DND-41 (cell line): ENCODE measurements around the gene COA1.
"Not testable (repeated sequence)": the region's sequence is repeated elsewhere in the genome, so short reads cannot be mapped to it uniquely, and the experiment has no call there.

ENCODE experiments used
- ATAC-seq: fragments of 200-7000 bp; cut with Tn5 transposase; 3 replicates; pipeline ENCODE4 v1.9.1; 2021; ENCODE audit warnings: low read depth; ENCODE audit not compliant: insufficient read depth
- DNase-seq: peaks from one replicate; pipeline ENCODE4 v3.0.0-alpha.2; 2020
- H2AFZ ChIP-seq: 2 replicates; pipeline ENCODE4 v1.6.0; 2012; ENCODE audit warnings: low read depth, low read length
- H3K27ac ChIP-seq: 2 replicates; pipeline ENCODE4 v1.5.1; 2012; ENCODE audit warnings: low read length, inconsistent platforms
- H3K27me3 ChIP-seq: fragments of 200-600 bp; sonication (generic); 2 replicates; pipeline ENCODE4 v1.6.0; 2012; ENCODE audit warnings: low read length, mild to moderate bottlenecking, inconsistent platforms; ENCODE audit not compliant: insufficient read depth, poor library complexity
- H3K36me3 ChIP-seq: 2 replicates; pipeline ENCODE4 v1.5.1; 2012; ENCODE audit warnings: low read length, inconsistent platforms; ENCODE audit not compliant: insufficient read depth
- H3K4me1 ChIP-seq: 2 replicates; pipeline ENCODE4 v1.5.1; 2012; ENCODE audit warnings: mild to moderate bottlenecking, low read length; ENCODE audit not compliant: insufficient read depth
- H3K4me2 ChIP-seq: 2 replicates; pipeline ENCODE4 v1.6.0; 2012; ENCODE audit warnings: mild to moderate bottlenecking, moderate library complexity, low read length, inconsistent platforms; ENCODE audit not compliant: insufficient read depth
- H3K4me3 ChIP-seq, 2 experiments: fragments of 200-600 bp in 1 of 2; shearing (Covaris generic) in 1 of 2; 2 replicates each; pipeline ENCODE4 v1.5.1; 2012 to 2016; ENCODE audit warnings: inconsistent platforms in 2 of 2, low read length in 2 of 2, mild to moderate bottlenecking in 2 of 2, low read depth in 1 of 2, moderate library complexity in 1 of 2
- H3K79me2 ChIP-seq: 2 replicates; pipeline ENCODE4 v1.6.0; 2012; ENCODE audit warnings: low read length, inconsistent platforms; ENCODE audit not compliant: insufficient read depth
- H3K9ac ChIP-seq: 2 replicates; pipeline ENCODE4 v1.6.0; 2012; ENCODE audit warnings: low read depth, mild to moderate bottlenecking, inconsistent platforms, low read length, moderate library complexity
- H3K9me3 ChIP-seq: 2 replicates; pipeline ENCODE4 v1.5.1; 2012; ENCODE audit warnings: low read length, moderate library complexity, mild to moderate bottlenecking, inconsistent platforms; ENCODE audit not compliant: insufficient read depth, severe bottlenecking
- H4K20me1 ChIP-seq: 2 replicates; pipeline ENCODE4 v1.6.0; 2012; ENCODE audit warnings: low read length; ENCODE audit not compliant: insufficient read depth
- EZH2 ChIP-seq: IDR thresholded peaks from 3 replicates; pipeline ENCODE4 v1.6.1; 2012; ENCODE audit warnings: borderline replicate concordance, low read depth, mild to moderate bottlenecking, moderate library complexity, low read length, inconsistent platforms; ENCODE audit not compliant: severe bottlenecking
- TF ChIP-seq, protein P1 (sequence below): IDR thresholded peaks from 2 replicates; pipeline ENCODE4 v1.5.1; 2012; ENCODE audit warnings: borderline replicate concordance, low read length, moderate library complexity, mild to moderate bottlenecking; ENCODE audit not compliant: poor library complexity, severe bottlenecking; ENCODE audit errors: extremely low read depth

COA1 gene

DNA sequence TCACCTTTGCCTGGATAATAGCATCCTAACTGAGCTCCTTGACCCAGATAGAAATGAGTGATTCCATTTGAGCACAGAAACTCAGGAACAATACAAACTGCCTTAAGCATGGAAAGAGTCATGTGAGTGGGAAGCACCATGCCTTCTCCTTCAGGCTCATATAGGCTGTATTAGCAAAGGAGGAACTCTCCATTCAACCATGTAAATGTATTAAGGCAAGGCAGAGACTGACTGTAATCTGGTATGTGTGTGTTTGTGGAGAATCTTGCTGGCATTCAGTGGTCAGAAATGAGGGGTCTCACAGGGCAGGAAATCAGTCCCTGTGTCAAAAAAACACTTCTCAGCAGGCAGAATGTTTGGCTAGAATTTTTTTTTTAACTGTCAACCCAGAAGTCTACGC, 40.2 kb downstream of the COA1 start:
- ATAC-seq, result no peak
- TF ChIP-seq, protein P1, sequence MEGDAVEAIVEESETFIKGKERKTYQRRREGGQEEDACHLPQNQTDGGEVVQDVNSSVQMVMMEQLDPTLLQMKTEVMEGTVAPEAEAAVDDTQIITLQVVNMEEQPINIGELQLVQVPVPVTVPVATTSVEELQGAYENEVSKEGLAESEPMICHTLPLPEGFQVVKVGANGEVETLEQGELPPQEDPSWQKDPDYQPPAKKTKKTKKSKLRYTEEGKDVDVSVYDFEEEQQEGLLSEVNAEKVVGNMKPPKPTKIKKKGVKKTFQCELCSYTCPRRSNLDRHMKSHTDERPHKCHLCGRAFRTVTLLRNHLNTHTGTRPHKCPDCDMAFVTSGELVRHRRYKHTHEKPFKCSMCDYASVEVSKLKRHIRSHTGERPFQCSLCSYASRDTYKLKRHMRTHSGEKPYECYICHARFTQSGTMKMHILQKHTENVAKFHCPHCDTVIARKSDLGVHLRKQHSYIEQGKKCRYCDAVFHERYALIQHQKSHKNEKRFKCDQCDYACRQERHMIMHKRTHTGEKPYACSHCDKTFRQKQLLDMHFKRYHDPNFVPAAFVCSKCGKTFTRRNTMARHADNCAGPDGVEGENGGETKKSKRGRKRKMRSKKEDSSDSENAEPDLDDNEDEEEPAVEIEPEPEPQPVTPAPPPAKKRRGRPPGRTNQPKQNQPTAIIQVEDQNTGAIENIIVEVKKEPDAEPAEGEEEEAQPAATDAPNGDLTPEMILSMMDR, result no peak
- TF ChIP-seq EZH2, result no peak
- no peak overlapping the region for H3K9ac ChIP-seq
- H3K4me3 ChIP-seq, result no peak overlapping the region
- H3K4me2 ChIP-seq, result no peak overlapping the region
- DNase-seq, result no peak
- H3K27ac ChIP-seq, result no peak overlapping the region
- no peaks in the 10 kb centered on the region for H3K4me1 ChIP-seq
- no peaks in the 10 kb centered on the region for H3K36me3 ChIP-seq
- no peaks in the 10 kb centered on the region for H3K9me3 ChIP-seq
- H3K79me2 ChIP-seq, result peaks cover 95% of the 10 kb centered on the region
- no peak overlapping the region for H2AFZ ChIP-seq
- H4K20me1 ChIP-seq, result peaks cover 67% of the 10 kb centered on the region
- H3K27me3 ChIP-seq, result no peaks in the 10 kb centered on the region

DNA sequence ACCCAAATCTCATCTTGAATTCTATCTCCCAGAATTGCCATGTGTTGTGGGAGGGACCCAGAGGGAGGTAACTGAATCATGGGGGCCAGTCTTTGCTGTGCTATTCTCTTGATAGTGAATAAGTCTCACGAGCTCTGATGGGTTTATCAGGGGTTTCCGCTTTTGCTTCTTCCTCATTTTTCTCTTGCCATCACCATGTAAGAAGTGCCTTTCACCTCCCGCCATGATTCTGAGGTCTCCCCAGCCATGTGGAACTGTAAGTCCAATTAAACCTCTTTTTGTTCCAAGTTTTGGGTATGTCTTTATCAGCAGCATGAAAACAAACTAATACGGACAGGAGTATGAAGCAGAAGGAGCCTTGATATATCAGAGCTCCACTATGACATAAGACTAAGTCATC, 41.5 kb downstream of the COA1 start:
- not testable (repeated sequence) for H2AFZ ChIP-seq, H3K9ac ChIP-seq, H3K36me3 ChIP-seq, H3K27me3 ChIP-seq, H3K4me1 ChIP-seq, ATAC-seq, H3K4me2 ChIP-seq, DNase-seq, H3K9me3 ChIP-seq, H3K27ac ChIP-seq, H3K4me3 ChIP-seq
- Histone ChIP-seq H4K20me1 (peaks cover 57% of the 10 kb centered on the region), H3K79me2 (peaks cover 94% of the 10 kb centered on the region)

DNA sequence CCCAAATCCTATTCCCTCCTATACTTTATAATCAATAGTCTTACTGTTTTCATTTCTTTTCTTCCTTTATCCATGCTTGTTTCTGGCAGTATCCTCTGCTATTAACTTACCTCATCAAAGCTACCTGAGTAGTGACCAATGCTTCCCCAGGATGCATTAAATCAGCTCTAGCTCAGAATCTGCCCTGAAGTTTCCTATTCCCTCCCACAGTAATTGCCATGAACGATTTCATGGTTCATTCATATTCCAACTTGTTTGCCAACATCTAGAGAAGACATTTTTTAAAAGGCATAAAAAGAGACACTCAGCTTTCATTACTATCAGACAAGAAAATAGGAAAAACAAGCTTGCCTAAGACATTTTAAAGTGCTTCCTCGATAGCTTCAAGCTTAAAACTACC, 42.3 kb downstream of the COA1 start:
- DNase-seq (no peak), ATAC-seq (no peak)
- Histone ChIP-seq H3K36me3 (no peaks in the 10 kb centered on the region), H3K4me1 (no peaks in the 10 kb centered on the region), H3K4me2 (no peak overlapping the region), H3K27ac (no peak overlapping the region), H3K79me2 (peaks cover 94% of the 10 kb centered on the region), H3K4me3 (no peak overlapping the region), H2AFZ (no peak overlapping the region), H4K20me1 (peaks cover 53% of the 10 kb centered on the region), H3K27me3 (no peaks in the 10 kb centered on the region), H3K9ac (no peak overlapping the region), H3K9me3 (no peaks in the 10 kb centered on the region)
- TF ChIP-seq, protein P1, result no peak
- TF ChIP-seq EZH2, result no peak

DNA sequence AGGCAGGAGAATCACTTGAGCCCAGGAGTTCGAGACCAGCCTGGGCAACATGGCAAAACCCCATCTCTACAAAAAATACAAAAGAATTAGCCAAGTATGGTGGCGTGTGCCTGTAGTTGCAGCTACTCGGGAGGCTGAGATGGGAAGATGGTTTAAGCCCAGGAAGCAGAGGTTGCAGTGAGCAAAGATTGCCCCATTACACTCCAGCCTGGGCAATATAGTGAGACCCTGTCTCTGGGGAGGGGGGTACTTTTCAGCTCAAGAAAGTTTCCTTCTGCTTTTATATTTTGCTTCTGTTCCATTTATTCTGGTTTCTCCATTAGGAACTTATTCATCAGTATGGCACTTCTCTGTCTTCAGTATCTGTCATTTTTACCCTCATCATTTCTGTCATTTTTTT, 48.6 kb downstream of the COA1 start:
- TF ChIP-seq, protein P1, result no peak
- no peak for TF ChIP-seq EZH2
- no peaks in the 10 kb centered on the region for H3K36me3 ChIP-seq
- peaks cover 100% of the 10 kb centered on the region for H3K79me2 ChIP-seq
- H3K4me2 ChIP-seq, result no peak overlapping the region
- H3K4me1 ChIP-seq, result 0 out of 2 replicates have a peak, but pooled peaks cover 3% of the 10 kb centered on the region
- DNase-seq (no peak), ATAC-seq (no peak)
- H3K27ac ChIP-seq, result no peak overlapping the region
- H3K9ac ChIP-seq, result no peak overlapping the region
- H3K9me3 ChIP-seq, result no peaks in the 10 kb centered on the region
- H3K27me3 ChIP-seq, result no peaks in the 10 kb centered on the region
- no peak overlapping the region for H3K4me3 ChIP-seq
- H2AFZ ChIP-seq, result no peak overlapping the region
- peaks cover 43% of the 10 kb centered on the region for H4K20me1 ChIP-seq
